ENCODE measurements around the gene ARHGAP11A.

ARHGAP11A gene

DNA sequence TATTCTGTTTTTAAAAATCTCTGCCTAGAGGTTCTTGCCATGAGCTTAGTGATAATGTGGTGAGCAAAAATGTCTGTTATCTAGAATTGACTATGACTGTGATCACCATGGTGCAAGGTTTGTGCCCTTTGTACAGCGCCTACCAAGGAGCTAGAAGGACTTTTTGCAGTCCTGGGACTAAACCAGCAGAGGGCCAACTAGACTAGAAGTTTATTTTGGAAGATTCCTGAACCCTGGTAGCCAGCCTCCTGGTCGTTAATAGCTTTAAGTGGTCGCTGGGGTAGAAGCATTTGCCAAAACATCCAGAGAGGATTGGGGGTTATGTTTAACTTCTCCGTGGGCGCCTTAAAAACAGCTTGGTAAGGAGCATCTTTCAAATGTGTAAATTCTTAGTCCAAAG is 34.0 kb downstream of the ARHGAP11A start:
- TF ChIP-seq, protein P1, sequence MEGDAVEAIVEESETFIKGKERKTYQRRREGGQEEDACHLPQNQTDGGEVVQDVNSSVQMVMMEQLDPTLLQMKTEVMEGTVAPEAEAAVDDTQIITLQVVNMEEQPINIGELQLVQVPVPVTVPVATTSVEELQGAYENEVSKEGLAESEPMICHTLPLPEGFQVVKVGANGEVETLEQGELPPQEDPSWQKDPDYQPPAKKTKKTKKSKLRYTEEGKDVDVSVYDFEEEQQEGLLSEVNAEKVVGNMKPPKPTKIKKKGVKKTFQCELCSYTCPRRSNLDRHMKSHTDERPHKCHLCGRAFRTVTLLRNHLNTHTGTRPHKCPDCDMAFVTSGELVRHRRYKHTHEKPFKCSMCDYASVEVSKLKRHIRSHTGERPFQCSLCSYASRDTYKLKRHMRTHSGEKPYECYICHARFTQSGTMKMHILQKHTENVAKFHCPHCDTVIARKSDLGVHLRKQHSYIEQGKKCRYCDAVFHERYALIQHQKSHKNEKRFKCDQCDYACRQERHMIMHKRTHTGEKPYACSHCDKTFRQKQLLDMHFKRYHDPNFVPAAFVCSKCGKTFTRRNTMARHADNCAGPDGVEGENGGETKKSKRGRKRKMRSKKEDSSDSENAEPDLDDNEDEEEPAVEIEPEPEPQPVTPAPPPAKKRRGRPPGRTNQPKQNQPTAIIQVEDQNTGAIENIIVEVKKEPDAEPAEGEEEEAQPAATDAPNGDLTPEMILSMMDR (IDR thresholded peaks at IDR 0.05; ENCODE audit: insufficient read depth, low read depth, low read length, missing control alignments), result peak; percentile 51
- H3K4me3 ChIP-seq (ENCODE audit: low read length), result no peak overlapping the region
- peak; percentile 45 for DNase-seq (ENCODE audit: low read depth)

DNA sequence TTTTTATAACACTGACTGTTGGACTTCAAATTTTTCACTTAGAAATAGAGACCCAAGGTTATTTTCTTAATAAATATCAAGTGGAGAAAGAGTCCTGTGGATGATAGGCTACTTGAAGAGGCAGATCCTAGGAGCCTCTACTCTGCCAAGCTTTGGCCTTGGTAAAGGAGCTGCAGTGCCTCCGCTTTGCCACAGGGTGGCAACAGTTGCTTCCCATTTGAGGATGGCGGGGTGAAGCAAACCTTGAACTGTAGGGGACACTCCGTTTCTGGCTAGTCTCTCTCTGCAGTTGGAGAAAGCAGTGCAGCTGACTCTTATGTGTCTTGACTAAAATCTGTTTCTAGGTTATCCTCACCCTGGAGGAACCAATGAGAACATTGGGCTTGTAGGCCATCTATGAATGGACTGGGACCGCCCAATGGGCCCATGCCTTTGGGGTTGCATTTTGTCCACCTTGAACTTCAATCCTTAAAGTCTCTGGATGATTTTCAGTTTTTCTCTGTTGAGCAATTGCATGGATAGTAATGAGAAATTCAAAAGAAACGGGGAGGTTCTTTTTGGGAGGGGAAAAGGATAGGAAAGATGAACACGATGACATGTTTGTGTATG is 36.0 kb downstream of the ARHGAP11A start:
- peak; percentile 77 for DNase-seq (ENCODE audit: low read depth)
- no peak overlapping the region for H3K4me3 ChIP-seq (ENCODE audit: low read length)
- TF ChIP-seq, protein P1 (IDR thresholded peaks at IDR 0.05; ENCODE audit: insufficient read depth, low read depth, low read length, missing control alignments), result peak; percentile 99

DNA sequence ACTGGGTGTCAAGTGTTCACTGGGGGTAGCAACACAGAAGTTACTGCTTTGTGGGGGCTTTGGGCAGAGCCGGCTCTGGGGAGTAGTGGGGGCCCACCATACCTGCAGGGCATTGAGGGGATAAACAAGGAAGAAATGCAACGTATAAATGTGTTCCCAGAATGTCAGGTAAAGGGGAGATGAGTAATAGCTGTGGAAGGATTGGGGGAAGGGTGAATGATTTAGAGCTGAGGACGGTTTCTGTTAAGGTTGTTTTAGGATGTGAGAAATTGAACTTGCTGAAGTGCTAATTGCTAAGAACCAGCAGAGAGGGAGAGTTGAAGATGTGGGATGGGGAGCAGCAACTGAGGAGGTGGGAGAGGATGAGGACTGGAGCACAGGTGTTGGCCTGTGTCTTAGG is 36.9 kb downstream of the ARHGAP11A start:
- TF ChIP-seq, protein P1 (IDR thresholded peaks at IDR 0.05; ENCODE audit: insufficient read depth, low read depth, low read length, missing control alignments), result no peak
- peak; percentile 52 for DNase-seq (ENCODE audit: low read depth)
- no peak overlapping the region for H3K4me3 ChIP-seq (ENCODE audit: low read length)

DNA sequence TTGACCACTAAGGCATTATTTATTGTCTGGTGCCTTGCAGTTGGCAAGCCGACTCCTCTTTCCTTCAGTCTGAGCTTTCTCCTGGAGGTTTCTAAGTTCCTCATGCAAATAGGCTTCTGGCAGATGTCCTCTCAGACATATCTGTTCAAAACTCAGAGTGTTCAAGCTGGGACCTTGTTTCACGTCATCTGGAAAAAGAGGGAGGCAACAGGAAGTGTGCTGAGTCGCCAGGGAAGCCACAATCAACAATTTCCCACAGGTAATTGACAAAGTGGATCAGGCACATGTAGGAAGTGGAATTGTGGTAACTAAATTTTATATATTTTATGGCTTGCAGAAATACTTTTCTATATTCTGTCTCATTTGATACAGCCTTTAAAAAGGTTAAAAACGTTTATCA is 40.8 kb downstream of the ARHGAP11A start:
- no peak overlapping the region for H3K4me3 ChIP-seq (ENCODE audit: low read length)
- TF ChIP-seq, protein P1 (IDR thresholded peaks at IDR 0.05; ENCODE audit: insufficient read depth, low read depth, low read length, missing control alignments), result no peak
- DNase-seq (ENCODE audit: low read depth), result no peak

DNA sequence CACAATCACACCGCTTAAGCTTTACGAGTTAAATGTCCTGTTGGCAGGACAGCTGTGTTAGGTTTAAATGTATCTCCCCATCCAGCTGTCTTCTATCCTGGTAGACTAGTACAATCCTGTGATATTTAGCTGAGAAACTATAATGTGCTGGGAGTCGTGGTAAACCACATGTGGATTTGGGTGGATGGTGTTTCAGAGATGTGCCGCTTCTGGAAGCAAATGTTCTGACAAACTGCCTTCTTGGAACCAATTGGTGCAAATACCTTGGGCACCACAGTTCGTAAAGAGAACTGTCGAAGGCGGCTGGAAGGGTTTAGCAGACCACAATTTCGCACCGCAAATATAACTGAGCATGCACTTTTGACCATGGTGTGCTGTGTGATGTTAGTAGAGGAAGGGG is 41.2 kb downstream of the ARHGAP11A start:
- TF ChIP-seq, protein P1 (IDR thresholded peaks at IDR 0.05; ENCODE audit: insufficient read depth, low read depth, low read length, missing control alignments), result no peak
- DNase-seq (ENCODE audit: low read depth), result no peak
- no peak overlapping the region for H3K4me3 ChIP-seq (ENCODE audit: low read length)

DNA sequence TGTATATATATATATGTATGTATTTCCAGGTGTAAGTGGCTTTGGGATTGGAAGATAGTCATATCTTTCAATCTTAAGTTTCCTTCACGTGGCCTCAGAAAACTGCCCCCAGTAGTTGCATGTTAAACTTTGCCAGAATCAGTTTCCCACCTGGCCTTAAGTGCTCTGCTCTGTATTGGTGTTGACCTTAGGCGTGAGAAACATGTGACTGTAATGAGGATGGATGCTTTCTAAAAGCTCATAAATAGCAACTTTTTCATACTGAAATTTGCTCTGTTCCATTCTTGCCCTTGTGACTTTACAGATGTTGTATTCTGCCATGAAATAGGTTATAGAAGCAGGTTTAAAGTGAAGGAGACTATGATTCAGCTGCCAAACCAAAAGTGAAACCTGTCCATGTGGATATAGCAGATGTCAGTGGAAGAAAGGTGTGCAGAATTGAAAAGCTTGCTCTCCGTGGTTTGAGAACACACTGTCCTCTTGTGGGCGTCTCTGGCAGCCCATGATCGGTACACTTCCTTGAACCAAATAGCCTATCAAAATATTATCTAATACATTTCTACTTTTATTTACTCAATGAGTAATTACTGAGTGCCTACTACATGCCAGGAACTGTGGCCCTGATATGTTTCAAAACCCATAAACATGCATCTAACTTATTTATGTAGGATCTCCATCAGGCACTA is 42.0 kb downstream of the ARHGAP11A start:
- peak; percentile 76 for DNase-seq (ENCODE audit: low read depth)
- H3K4me3 ChIP-seq (ENCODE audit: low read length), result no peak overlapping the region
- TF ChIP-seq, protein P1 (IDR thresholded peaks at IDR 0.05; ENCODE audit: insufficient read depth, low read depth, low read length, missing control alignments), result peak; percentile 67

DNA sequence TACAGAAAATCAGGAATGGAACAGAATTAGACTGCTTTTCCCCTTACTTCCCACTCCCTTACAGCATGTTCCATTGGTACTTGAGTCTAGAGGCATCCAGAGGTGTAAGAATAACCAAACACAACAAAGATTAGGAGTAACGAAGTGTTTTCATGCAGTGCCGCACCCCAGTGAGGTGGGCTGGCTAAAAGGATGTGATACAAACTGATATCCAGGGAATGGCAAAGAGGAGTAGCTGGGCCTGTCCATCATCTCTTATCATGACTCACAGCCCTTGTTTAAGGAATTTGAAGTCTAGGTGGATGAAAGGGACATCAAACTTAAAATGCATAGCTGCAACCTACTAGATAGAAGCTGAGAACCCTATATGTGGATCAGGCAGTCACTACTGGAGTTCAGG is 42.6 kb downstream of the ARHGAP11A start:
- H3K4me3 ChIP-seq (ENCODE audit: low read length), result no peak overlapping the region
- DNase-seq (ENCODE audit: low read depth), result peak; percentile 41
- TF ChIP-seq, protein P1 (IDR thresholded peaks at IDR 0.05; ENCODE audit: insufficient read depth, low read depth, low read length, missing control alignments), result no peak

All from epithelial cell of esophagus (primary cell).